ENCODE data around the gene PTPRT. TPM values are rescaled to one million over a fixed set of nuclear protein-coding genes. Genes with fewer than 3 reads are reported as not detected.
"Not testable (repeated sequence)": the region's sequence is repeated elsewhere in the genome, so short reads cannot be mapped to it uniquely, and the experiment has no call there.

PTPRT gene
- polyA plus RNA-seq, 4 donors: 0.30 to 1.0 (median 0.68) TPM

DNA sequence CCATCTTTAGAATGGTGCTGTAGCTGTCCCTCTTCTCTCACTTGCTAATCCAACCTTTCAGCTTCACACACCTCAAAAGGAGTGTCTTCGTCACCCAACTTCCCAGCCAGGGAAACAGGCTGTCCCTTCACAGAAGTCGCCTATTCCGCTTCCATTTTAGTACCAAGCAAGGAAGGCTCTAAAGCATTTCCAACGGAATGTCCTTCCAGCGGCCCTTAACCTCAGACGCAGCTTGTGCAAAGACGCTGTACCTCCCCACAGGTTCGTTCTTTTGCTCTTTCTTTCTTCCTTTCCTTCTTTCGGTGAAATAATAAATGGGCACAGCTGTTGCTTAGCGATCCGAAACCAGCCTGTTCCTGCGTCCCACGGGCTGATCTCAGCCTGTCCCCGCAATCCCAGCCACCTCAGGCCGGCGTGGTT is 1.5 kb downstream of the PTPRT start:
- DNase-seq (ENCODE audit: low read depth in 4 of 4, low spot score in 3 of 4): no peak

DNA sequence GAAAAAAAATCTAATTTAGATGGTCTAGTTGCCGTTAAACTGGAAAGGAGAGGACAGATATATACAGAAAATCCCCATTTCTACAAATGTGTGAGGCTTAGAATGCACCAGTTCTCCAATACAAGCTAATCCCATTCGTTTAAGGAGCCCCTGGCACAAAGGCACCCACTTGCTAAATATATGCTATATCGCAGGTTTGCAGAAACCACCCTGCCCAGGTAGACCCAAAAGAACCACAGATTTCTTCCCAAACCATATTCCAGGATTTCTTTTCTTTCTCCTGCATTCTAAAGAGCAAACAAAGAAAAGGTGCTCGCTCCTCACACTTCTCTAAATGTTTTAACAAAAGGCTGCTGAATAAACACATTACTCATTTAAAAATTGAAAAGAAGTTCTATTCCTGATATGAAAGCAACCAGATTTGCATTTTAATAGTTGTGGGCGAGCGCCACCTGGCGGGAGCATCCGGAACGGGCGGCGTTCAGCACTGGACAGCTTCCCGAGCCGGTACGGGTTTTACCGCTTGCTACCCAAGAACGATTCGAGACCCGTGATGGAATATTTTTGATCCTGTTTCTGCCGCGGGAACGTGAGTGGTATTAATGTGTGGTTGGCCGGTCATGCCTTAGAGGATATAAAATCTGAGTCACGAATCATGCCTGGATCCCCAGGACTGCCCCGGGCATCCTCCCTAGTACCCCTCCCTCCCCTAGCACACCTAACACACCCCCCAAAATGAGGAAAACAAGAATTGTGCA is 2.1 kb downstream of the PTPRT start:
- peak; percentile 46 to 68 (median 54) for DNase-seq (ENCODE audit: low read depth in 4 of 4, low spot score in 3 of 4)

DNA sequence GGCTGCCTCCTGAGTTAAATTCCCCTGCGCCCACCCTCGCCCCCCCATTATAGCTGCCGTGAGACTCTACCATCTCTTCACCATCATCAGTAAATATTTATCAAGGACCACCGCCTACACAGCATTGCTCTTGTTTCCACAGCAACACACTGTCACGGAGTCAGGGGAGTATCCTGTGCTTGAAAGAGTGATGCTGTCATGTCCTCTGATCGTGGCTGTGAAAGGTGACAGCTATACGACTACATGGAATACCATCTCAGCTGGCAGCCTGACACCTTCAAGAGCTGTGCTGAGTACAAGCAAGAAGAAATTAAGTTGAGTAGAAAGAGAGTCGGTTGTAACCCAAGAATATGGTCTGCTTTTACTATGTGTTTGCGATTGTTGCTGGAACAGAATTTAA is 3.4 kb downstream of the PTPRT start:
- no peak for DNase-seq (ENCODE audit: low read depth in 4 of 4, low spot score in 3 of 4)

DNA sequence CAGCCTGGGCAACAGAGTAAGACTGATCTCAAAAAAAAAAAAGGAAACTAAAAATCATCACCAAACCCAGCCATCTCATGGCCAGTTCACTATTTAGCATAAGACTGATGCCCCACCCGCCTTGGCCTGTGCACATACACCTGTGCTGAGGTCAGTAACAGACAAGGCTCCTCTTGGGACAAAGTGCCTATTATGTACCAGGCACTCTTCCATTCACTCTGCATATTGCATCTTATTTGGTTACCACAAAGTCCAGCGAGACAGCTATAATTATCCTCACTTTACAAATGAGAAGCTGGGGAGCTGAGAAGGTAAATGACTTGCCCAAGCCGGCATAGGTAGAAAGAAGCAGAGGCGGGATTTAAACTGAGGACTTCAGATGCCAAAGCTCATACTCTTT is 3.8 kb downstream of the PTPRT start:
- DNase-seq (ENCODE audit: low read depth in 4 of 4, low spot score in 3 of 4): no peak

DNA sequence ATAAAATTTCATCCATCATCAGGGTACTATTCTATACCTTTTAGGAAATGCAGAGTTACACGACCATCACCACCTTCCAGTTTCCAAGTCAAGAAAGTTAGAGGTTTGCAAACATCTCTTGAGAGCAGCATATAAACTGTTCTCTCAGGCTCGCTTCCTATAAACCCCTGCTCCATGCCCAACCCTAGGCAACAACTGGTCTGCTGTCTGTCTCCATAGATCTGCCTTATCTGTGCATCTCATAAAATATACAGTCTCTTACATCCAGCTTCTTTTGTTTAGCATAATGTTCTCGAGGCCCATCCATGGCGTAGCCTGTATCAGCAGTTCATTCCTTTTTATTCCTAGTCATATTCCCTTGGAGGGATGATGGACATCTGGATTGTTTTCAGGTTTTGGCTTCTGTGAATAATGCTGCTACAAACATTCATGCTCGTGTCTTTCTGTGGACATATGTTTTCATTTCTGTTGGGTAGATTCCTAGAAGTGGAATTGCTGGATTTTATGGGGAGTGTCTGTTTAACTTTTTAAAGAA is 6.1 kb downstream of the PTPRT start:
- DNase-seq (ENCODE audit: low read depth in 4 of 4, low spot score in 3 of 4): no peak

DNA sequence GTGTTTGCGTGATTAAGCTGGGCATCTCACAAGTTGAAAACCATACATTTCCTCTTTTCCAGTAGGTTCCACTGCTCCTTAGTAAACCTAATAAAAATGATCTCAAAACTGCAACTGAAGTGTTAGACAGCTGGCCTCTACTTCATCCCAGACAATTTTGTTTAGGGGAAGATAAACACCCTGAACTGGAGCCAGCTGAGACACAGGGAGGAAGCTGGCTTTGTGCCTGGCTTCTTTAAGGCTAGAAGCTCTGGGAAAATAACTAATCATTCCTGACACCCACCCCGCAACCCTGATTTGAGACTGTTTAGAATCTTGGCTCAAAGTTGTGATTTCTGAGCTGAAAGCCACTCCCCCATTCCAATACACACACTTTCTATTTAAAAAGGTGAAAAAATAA is 11.6 kb downstream of the PTPRT start:
- peak in 2 of 4 donors; percentile 29 to 40 for DNase-seq (ENCODE audit: low read depth in 4 of 4, low spot score in 3 of 4)

DNA sequence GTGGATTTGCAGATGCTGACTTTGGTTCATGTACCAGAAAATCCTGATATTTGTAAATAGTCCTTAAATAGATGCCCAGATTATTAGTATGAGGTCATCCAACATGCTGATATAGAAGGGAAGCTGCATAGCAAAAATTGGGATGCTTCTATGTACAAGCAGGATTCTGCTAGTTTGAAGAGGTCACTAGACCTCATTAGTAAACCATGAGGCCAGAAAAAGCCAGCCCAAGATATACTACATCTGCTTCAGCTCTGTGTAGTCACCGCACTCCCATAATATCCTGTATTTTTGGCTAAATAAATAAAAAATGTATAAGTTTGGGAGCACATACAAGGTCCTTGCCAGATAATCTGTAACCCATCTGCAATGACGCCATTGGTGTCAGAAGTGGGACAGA is 13.0 kb downstream of the PTPRT start:
- DNase-seq (ENCODE audit: low read depth in 4 of 4, low spot score in 3 of 4): no peak

DNA sequence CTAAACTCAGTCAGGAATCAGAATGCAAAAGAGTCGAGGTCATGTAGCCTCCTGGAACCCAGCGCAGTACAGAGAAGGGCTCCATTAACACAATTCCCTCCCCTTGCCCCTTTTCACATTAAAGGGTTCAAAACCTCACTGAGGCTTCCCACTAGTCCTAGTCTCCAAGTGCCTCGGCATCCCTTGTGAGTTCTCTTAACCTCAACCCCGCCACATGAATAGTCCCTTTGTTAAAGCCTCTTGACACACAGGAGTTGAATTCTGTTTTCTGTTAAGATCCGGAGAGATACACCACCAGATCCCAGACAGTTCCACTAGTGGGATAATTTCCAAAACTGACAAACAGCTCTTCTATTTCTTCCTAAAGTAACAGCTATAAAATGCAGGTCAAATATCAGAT is 17.8 kb downstream of the PTPRT start:
- DNase-seq (ENCODE audit: low read depth in 4 of 4, low spot score in 3 of 4): no peak

DNA sequence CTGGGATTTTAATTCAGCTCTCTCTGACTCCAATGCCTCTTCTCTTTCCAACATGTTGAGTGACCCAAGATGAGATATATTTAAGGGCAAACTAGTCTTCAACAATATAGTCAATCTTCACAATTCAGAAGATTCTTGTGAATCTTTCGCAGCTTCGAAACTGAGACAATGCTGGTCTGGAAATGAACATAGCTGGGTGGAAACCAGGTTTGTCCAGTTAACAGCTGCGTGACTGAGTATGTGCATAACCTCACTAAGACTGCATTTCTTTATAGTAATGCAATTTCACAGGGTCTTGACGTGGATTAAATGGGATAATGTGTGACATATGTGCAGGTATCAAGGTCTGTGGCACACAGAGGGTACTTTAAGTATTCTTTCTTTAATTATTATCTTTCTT is 18.9 kb downstream of the PTPRT start:
- no peak for DNase-seq (ENCODE audit: low read depth in 4 of 4, low spot score in 3 of 4)

DNA sequence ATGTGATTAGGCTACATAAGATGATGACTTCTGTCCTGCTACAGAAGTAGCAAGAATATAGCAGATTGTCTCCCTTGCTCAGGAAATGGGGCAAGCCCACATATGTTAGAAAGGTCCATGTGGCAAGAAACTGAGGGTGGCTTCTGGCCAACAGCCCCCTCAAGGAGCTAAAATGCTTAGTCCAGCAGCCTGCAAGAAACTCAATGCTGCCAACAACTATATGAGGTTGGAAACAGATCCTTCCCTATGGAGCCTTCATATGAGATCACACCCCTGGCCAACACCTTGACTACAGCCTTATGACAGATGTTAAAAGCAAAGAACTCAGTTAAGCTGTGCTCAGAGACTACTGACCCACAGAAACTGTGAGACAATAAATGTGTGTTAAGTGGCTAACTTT is 22.1 kb downstream of the PTPRT start:
- DNase-seq (ENCODE audit: low read depth in 4 of 4, low spot score in 3 of 4): no peak

DNA sequence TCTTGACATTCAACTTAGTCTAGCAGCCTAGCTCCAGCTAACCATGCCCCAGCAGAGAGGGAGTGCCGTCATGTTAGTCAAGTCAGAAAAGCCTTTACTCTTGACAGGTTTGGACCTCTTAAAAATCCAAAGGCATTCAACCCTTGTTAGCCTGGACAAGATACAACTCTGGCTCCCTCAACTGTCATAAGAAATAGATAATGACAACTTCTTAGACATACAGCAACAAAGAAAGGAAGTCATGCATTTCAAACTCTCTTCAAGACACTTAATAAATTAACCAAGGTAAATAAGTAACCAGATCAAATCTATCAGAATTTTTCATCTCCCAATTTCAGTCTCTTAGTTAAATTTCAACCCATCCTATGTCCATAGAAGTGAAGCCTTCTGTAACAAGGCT is 22.7 kb downstream of the PTPRT start:
- DNase-seq (ENCODE audit: low read depth in 4 of 4, low spot score in 3 of 4): no peak

DNA sequence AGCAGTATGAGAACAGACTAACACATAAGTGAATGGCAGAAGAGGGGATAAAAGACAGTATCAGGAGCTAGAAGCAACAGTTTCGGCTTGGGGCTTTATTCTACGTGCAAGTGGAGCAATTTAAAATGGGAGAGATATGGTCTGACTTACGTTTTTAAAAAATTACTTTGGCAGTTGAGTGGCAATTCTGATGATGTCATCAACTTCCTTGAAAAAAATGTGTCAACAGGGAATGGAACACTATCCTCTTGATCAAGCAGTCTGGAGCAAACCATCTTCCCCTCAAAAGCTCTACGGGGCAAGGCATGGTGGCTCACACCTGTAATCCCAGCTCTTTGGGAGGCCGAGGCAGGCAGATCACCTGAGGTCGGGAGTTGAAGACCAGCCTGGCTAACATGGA is 24.1 kb downstream of the PTPRT start:
- DNase-seq (ENCODE audit: low read depth in 4 of 4, low spot score in 3 of 4): no peak

DNA sequence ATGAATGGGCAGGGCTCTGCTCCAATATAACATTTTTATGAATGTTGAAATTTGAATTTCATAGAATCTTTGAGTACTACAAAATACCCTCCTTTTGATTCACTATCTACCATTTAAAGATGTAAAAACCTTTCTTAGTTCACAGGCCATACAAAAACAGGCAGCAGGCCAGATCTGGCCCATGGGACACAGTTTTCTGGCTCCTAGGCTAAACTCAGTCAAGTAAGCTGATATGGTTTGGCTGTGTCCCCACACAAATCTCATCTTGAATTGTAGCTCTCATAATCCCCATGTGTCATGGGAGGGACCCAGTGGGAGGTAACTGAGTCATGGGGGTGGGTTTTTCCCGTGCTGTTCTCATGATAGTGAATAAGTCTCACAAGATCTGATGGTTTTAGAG is 25.0 kb downstream of the PTPRT start:
- DNase-seq (ENCODE audit: low read depth in 4 of 4, low spot score in 3 of 4): not testable (repeated sequence)

DNA sequence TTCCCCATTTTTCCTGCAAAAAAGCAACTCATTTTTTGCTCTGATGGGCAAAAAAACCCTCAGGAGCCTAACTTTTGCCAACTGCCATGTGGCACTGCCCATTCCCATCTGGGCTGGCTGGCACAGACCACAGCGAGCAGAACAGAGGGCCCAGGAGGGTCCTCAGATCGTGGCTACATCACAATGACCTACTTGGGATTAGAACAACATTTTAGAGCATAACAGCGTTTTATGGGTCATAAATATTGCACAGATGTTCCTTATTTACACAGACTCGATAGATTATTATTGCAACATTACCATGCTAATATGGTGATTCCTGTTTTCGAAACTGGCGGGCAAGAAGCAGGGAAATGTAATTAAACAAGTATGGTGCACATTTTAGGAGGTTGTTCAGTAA is 28.0 kb downstream of the PTPRT start:
- DNase-seq (ENCODE audit: low read depth in 4 of 4, low spot score in 3 of 4): no peak

DNA sequence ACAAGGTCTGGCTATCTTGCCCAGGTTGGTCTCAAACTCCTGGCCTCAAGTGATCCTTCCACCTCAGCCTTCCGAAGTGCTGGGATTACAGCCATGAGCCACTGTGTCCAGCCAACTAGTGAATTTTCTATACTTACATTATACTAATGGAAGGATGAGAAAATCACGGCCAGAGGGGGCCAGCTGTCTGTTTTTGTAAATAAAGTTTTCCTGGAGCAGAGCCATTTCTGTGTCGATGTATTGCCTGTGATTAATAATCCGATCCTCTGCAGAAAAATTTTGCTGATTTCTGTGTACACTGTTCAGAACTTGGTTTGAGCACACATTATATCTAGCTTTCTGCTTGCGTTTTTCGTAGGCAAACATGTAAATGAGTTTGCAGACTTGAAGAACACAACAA is 28.8 kb downstream of the PTPRT start:
- no peak for DNase-seq (ENCODE audit: low read depth in 4 of 4, low spot score in 3 of 4)

DNA sequence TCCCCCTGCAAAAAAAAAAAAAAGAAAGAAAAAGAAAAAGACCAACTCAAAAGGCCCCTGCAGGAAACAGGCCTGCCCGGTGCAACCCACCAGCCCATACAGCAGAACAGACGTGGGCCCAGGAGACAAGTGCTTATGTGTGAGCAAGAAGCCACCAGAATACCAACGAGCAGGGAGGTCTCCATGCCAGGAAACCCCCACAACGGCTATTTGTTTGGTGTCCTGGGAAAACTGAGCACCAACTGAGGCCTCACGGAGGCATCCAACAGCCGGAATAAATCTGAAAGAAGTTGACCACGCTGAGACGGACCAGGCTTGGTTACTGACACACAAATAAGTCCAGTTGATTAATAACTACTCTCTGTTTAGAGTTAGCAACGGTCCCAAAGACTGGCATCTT is 29.7 kb downstream of the PTPRT start:
- DNase-seq (ENCODE audit: low read depth in 4 of 4, low spot score in 3 of 4): no peak

DNA sequence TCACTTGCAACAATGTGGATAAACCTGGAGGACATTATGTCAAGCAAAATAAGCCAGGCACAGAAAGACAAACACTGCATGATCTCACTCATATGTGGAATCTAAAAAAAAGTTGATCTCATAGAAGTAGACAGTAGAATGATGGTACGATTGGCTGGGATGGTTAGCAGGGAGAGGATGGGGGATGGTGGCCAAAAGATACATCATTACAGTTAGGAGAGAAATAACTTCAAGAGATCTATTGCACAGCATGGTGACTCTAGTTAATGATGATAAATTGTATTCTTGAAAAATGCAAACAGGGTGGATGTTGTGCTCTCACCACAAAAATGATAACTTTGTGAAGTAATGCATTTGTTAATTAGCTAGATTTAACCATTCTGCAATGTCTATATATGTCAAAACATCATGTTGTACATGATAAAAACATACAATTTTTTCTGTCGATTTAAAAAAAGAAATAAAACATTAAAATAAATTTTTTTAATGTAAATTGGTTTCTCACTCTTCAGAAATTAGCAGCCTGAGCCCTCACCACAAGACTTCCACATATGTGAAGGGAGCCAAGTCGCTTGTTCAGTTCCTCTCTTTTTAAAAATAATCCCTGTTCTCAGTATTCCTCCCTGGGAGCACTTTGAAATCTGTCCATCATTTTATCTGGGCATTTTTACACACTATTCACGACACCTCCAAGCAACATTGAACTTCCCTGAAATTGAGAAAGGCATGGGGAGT is 34.2 kb downstream of the PTPRT start:
- DNase-seq (ENCODE audit: low read depth in 4 of 4, low spot score in 3 of 4): no peak

DNA sequence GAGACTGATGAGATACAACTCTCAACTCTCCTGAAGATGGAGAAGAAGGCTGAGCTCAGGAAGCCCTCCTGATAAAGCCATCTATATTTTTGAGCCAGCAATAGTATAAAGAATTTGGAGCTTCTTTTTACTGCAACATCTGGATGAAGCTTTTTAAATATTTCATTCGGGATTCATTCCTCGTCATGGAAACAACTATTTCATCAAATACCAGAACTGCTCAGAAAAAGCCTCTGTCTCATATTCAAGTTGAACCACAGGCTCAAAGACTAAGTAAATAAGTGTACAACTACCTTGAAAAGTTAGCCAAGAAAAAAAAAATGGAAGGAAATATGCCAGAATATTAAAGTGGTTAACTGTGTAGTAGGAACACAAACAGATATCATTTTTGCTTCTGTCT is 37.8 kb downstream of the PTPRT start:
- DNase-seq (ENCODE audit: low read depth in 4 of 4, low spot score in 3 of 4): no peak

DNA sequence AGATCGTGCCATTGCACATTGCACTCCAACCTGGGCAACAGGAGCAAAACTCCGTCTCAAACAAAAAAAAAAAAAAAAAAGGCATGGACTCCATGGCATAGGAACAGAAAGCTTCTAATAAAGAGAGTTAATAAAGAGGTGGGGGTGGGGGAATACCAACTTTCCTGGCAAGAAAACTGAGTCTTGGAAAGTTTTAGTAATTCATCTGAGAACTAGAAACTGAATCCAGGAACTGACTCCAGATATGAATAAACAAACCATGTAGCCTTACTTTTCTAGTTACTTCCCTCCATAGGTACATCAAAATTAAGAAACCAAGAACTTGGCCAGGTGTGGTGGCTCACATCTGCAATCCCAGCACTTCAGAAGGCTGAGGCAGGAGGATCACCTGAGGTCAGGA is 38.5 kb downstream of the PTPRT start:
- no peak for DNase-seq (ENCODE audit: low read depth in 4 of 4, low spot score in 3 of 4)

DNA sequence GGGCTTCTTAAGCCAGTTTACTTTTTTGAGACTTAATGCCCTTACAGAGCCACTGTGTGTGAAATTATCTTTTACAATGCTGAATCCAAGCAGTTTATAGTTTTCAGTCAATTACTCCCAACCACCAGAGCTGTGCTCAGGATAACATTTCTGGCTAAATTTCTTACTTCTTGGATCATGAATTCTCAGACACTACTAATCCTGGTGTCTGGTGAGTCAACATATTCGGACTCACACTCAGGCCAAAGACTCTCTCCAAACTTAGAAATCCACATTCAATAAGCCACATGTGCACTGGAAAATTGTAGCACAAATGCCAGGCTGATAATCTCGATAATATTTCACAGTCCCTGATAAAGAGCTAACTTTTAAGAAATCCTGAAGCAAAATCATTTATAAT is 49.0 kb downstream of the PTPRT start:
- DNase-seq (ENCODE audit: low read depth in 4 of 4, low spot score in 3 of 4): no peak

DNA sequence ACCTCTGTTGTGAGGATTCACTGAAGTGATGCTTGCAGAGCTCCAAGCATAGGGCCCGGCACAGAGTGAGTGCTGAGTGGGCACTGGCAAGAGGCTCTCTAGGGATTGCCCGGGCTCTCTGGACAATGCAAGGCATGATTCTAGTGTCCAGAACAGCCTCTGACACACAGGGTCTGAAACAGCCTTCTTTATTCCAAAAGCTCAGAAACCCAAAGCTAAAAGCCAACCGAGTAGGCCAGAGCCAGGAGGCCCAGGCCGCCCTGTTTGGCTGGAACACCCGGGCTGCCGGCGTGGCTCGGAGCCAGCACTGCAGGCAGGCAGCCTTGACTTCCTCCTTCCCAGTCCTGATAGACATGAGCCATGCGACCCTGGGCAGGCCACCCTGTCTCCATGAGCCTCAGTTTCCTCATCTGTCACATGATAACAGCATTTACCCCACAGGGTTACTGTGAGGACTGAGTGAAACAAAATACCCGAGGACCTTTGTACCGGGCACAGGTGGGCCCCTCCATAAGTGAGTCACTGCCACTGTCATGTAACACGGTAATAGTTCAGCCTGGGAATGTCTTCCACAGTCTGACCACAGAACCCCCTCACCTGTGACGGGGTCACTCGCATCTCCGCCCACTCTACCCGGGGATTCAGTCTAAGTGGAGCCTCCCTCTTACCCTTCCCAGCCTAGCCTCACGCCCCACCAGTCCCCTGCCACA is 51.5 kb downstream of the PTPRT start:
- DNase-seq (ENCODE audit: low read depth in 4 of 4, low spot score in 3 of 4): no peak

Measured in right renal pelvis (tissue), 4 donors.